Uterus (tissue), 4 donors: ENCODE data around the gene RALA. TPM values are rescaled to one million over a fixed set of nuclear protein-coding genes. Genes with fewer than 3 reads are reported as not detected.

Experiments used
- DNase-seq, 2 donors: peaks; one replicate each; pipeline ENCODE4 v3.0.0-alpha.2; 2019 to 2020
- H3K27ac ChIP-seq, 2 donors: fragments of 200-600 bp; sonication (generic); 1 replicate in 1 of 2; 2 replicates in 1 of 2; pipeline ENCODE4 v1.5.1; 2016 to 2018
- H3K27me3 ChIP-seq, 2 donors: fragments of 200-600 bp; sonication (generic); one replicate each; pipeline ENCODE4 v1.5.1; 2018 to 2019; ENCODE audit warnings: control low read depth in 1 of 2
- H3K36me3 ChIP-seq, 2 donors: fragments of 200-600 bp; sonication (generic); one replicate each; pipeline ENCODE4 v1.5.1; 2019; ENCODE audit warnings: control low read depth in 1 of 2
- H3K4me1 ChIP-seq, 2 donors: fragments of 200-600 bp; sonication (generic); one replicate each; pipeline ENCODE4 v1.5.1; 2018 to 2019; ENCODE audit warnings: control low read depth in 1 of 2
- H3K4me3 ChIP-seq, 2 donors: fragments of 200-600 bp; sonication (generic); 1 replicate in 1 of 2; 2 replicates in 1 of 2; pipeline ENCODE4 v1.5.1; 2018 to 2019; ENCODE audit warnings: mild to moderate bottlenecking in 1 of 2
- H3K9me3 ChIP-seq, 2 donors: fragments of 200-600 bp; sonication (generic); one replicate each; pipeline ENCODE4 v1.5.1; 2019; ENCODE audit warnings: control low read depth in 1 of 2
- CTCF ChIP-seq, 4 experiments: fragments of 200-600 bp in 2 of 4; fragments of 450-650 bp in 2 of 4; sonication (generic) in 2 of 4; IDR thresholded peaks; one replicate each; pipeline ENCODE4 v1.5.1; 2016 to 2019; ENCODE audit warnings: antibody characterized with exemption in 4 of 4, mild to moderate bottlenecking in 2 of 4, moderate library complexity in 1 of 4
- POLR2A ChIP-seq, 2 donors: fragments of 450-650 bp; IDR thresholded peaks; one replicate each; pipeline ENCODE4 v1.6.1; 2016; ENCODE audit warnings: antibody characterized with exemption in 2 of 2, mild to moderate bottlenecking in 1 of 2, moderate library complexity in 1 of 2
- intact Hi-C: fragments of 100-400 bp; cut with DNase I; formaldehyde crosslinking; loops from one replicate; pipeline ENCODE4 v1.15.1; 2023; ENCODE audit warnings: low total_unique reads
- total RNA-seq, 4 donors: library from RNA; depleted of rRNA in 3 of 4; stranded (reverse); fragments of >200 nt in 3 of 4; gene quantifications; one replicate each; pipeline versions ENCODE4 v1.1.0 to v1.2.4, GENCODE V29; 2014 to 2023
- donor health status: DM: yes; HTN: yes; CAD: no.

Gene RALA
- total RNA-seq, 4 donors from 2014 or later = 7.4 to 31.1 (median 17.6) TPM

- intact Hi-C loops = no loop called here
- Histone ChIP-seq H3K4me3 (no peak overlapping the region), H3K9me3 (no peaks in the 10 kb centered on the region), H3K36me3 (no peaks in the 10 kb centered on the region), H3K27ac (no peak overlapping the region), H3K27me3 (no peaks in the 10 kb centered on the region), H3K4me1 (no peaks in the 10 kb centered on the region)
- DNase-seq = no peak
- no peak for TF ChIP-seq POLR2A (IDR thresholded peaks at IDR 0.05)
- TF ChIP-seq CTCF (IDR thresholded peaks at IDR 0.05) = no peak
These were observed 33.0 kb downstream of the RALA start for GRCh38 chr7:39656415-39656814.

GRCh38 chr7:39659356-39660013, 36.1 kb downstream of the RALA start:
- DNase-seq = no peak
- H3K27ac ChIP-seq = no peak overlapping the region
- H3K4me1 ChIP-seq = no peaks in the 10 kb centered on the region
- no peaks in the 10 kb centered on the region for H3K27me3 ChIP-seq
- peaks cover 0 to 3% of the 10 kb centered on the region in 2 donors for H3K9me3 ChIP-seq
- intact Hi-C loops = no loop called here
- H3K4me3 ChIP-seq = no peak overlapping the region
- no peak for TF ChIP-seq CTCF (IDR thresholded peaks at IDR 0.05)
- TF ChIP-seq POLR2A (IDR thresholded peaks at IDR 0.05) = no peak
- no peaks in the 10 kb centered on the region for H3K36me3 ChIP-seq

- TF ChIP-seq CTCF (IDR thresholded peaks at IDR 0.05) (no peak), POLR2A (IDR thresholded peaks at IDR 0.05) (no peak)
These were observed 38.6 kb downstream of the RALA start for GRCh38 chr7:39661960-39662359.

GRCh38 chr7:39663263-39663662, 39.9 kb downstream of the RALA start:
- intact Hi-C loops = no loop called here
- no peak for DNase-seq
- H3K36me3 ChIP-seq = no peaks in the 10 kb centered on the region
- no peaks in the 10 kb centered on the region for H3K27me3 ChIP-seq
- no peak overlapping the region for H3K27ac ChIP-seq
- H3K9me3 ChIP-seq = peaks cover 0 to 3% of the 10 kb centered on the region in 2 donors
- H3K4me3 ChIP-seq = no peak overlapping the region
- H3K4me1 ChIP-seq = peaks cover 0 to 16% of the 10 kb centered on the region in 2 donors
- TF ChIP-seq CTCF (IDR thresholded peaks at IDR 0.05) = no peak
- no peak for TF ChIP-seq POLR2A (IDR thresholded peaks at IDR 0.05)

More at GRCh38 chr7:39661960-39662359, 38.6 kb downstream of the RALA start:
- Histone ChIP-seq H3K36me3 (no peaks in the 10 kb centered on the region), H3K4me3 (no peak overlapping the region), H3K9me3 (peaks cover 0 to 3% of the 10 kb centered on the region in 2 donors), H3K4me1 (peaks cover 0 to 10% of the 10 kb centered on the region in 2 donors), H3K27ac (no peak overlapping the region), H3K27me3 (no peaks in the 10 kb centered on the region)
- no peak for DNase-seq
- intact Hi-C loops = no loop called here

- intact Hi-C loops = no loop called here
- H3K4me3 ChIP-seq = no peak overlapping the region
- no peak overlapping the region for H3K27ac ChIP-seq
- no peaks in the 10 kb centered on the region for H3K27me3 ChIP-seq
- TF ChIP-seq POLR2A (IDR thresholded peaks at IDR 0.05) (no peak), CTCF (IDR thresholded peaks at IDR 0.05) (no peak)
- no peaks in the 10 kb centered on the region for H3K36me3 ChIP-seq
- H3K9me3 ChIP-seq = peaks cover 0 to 3% of the 10 kb centered on the region in 2 donors
- peaks cover 0 to 16% of the 10 kb centered on the region in 2 donors for H3K4me1 ChIP-seq
- DNase-seq = no peak
These were observed 40.7 kb downstream of the RALA start for GRCh38 chr7:39664057-39664456.
